ENCODE data around the gene CTNNA2. TPM values are rescaled to one million over a fixed set of nuclear protein-coding genes. Genes with fewer than 3 reads are reported as not detected.
A peak's percentile ranks its signal among the peaks of the same experiment; 100 is the strongest.
"Not testable (repeated sequence)": the region's sequence is repeated elsewhere in the genome, so short reads cannot be mapped to it uniquely, and the experiment has no call there.

The CTNNA2 gene
- total RNA-seq, 1 donor from 2014 or later, result not detected

- ATAC-seq, result no peak
Observed at GRCh38 chr2:80040226-80040625, 527.4 kb downstream of the CTNNA2 start.

- no peak for ATAC-seq
Observed at GRCh38 chr2:80042635-80043034, 529.8 kb downstream of the CTNNA2 start.

- ATAC-seq, result no peak
Observed at GRCh38 chr2:80048296-80048695, 535.4 kb downstream of the CTNNA2 start.

- no peak for ATAC-seq
Observed at GRCh38 chr2:80050246-80050645, 537.4 kb downstream of the CTNNA2 start.

- ATAC-seq, result no peak
Observed at GRCh38 chr2:80053522-80054345, 540.9 kb downstream of the CTNNA2 start.

GRCh38 chr2:80054346-80054675, 541.5 kb downstream of the CTNNA2 start:
- no peak for ATAC-seq

GRCh38 chr2:80057956-80058355, 545.1 kb downstream of the CTNNA2 start:
- ATAC-seq, result no peak

GRCh38 chr2:80058562-80058961, 545.7 kb downstream of the CTNNA2 start:
- no peak for ATAC-seq

- no peak for ATAC-seq
Observed at GRCh38 chr2:80059447-80059846, 546.6 kb downstream of the CTNNA2 start.

- ATAC-seq, result no peak
Observed at GRCh38 chr2:80061881-80062280, 549.0 kb downstream of the CTNNA2 start.

GRCh38 chr2:80062298-80062697, 549.4 kb downstream of the CTNNA2 start:
- ATAC-seq, result no peak

GRCh38 chr2:80068038-80068731, 555.3 kb downstream of the CTNNA2 start:
- ATAC-seq, result no peak

- no peak for ATAC-seq
Observed at GRCh38 chr2:80070587-80070986, 557.7 kb downstream of the CTNNA2 start.

- no peak for ATAC-seq
Observed at GRCh38 chr2:80071941-80072340, 559.1 kb downstream of the CTNNA2 start.

- ATAC-seq, result peak; percentile 39
Observed at GRCh38 chr2:80073134-80073561, 560.3 kb downstream of the CTNNA2 start.

GRCh38 chr2:80074321-80075070, 561.6 kb downstream of the CTNNA2 start:
- no peak for ATAC-seq

GRCh38 chr2:80075719-80076118, 562.9 kb downstream of the CTNNA2 start:
- no peak for ATAC-seq

- no peak for ATAC-seq
Observed at GRCh38 chr2:80078290-80079036, 565.6 kb downstream of the CTNNA2 start.

- ATAC-seq, result no peak
Observed at GRCh38 chr2:80080957-80081356, 568.1 kb downstream of the CTNNA2 start.

- ATAC-seq, result no peak
Observed at GRCh38 chr2:80086831-80087230, 574.0 kb downstream of the CTNNA2 start.

GRCh38 chr2:80091237-80091636, 578.4 kb downstream of the CTNNA2 start:
- no peak for ATAC-seq

GRCh38 chr2:80092474-80092873, 579.6 kb downstream of the CTNNA2 start:
- ATAC-seq, result no peak

- ATAC-seq, result not testable (repeated sequence)
Observed at GRCh38 chr2:80098503-80098902, 585.7 kb downstream of the CTNNA2 start.
